Measurements from ENCODE around the gene HSD17B12. TPM values are rescaled to one million over a fixed set of nuclear protein-coding genes. Genes with fewer than 3 reads are reported as not detected.
A peak's percentile ranks its signal among the peaks of the same experiment; 100 is the strongest.

Gene HSD17B12
- total and polyA plus RNA-seq, 12 donors, result 32.9 to 122 (median 79.1) TPM

- 67 to 79% methylated on average over 2 of the region's 2 CpGs for WGBS, 2 donors
- H3K36me3 ChIP-seq, result peaks cover 0 to 6% (median 0%) of the 10 kb centered on the region in 9 donors
- H3K9me3 ChIP-seq, result no peaks in the 10 kb centered on the region
- peak overlapping the region in 6 of 10 donors; percentile 69 to 90 (median 82) for H3K27ac ChIP-seq
- H3K27me3 ChIP-seq, result no peaks in the 10 kb centered on the region
- peaks cover 3 to 92% (median 68%) of the 10 kb centered on the region in 9 donors for H3K4me1 ChIP-seq
- TF ChIP-seq CTCF (IDR thresholded peaks at IDR 0.05), result no peak
- DNase-seq (no peak), ATAC-seq (no peak)
- intact Hi-C loops (cut with DNase I), result loop anchor here in 2 of 10 donors (10.0 kb wide), 2 partner anchors 46 to 146 kb away; no protein-coding TSS in a partner anchor
- H3K4me3 ChIP-seq, result no peak overlapping the region
Measured at GRCh38 chr11:43689167-43689566, 8.6 kb downstream of the HSD17B12 start.

GRCh38 chr11:43690929-43691725 is 10.6 kb downstream of the HSD17B12 start:
- H3K4me3 ChIP-seq, result no peak overlapping the region
- no peak for ATAC-seq
- no peak for DNase-seq
- WGBS, 2 donors, result 88 to 89% methylated on average over 6 of the region's 6 CpGs
- H3K36me3 ChIP-seq, result peaks cover 0 to 4% (median 0%) of the 10 kb centered on the region in 9 donors
- peaks cover 3 to 78% (median 52%) of the 10 kb centered on the region in 9 donors for H3K4me1 ChIP-seq
- intact Hi-C loops (cut with DNase I), result loop anchor here in 1 of 10 donors (10.0 kb wide), 1 partner anchor 116 kb away; no protein-coding TSS in a partner anchor
- H3K27me3 ChIP-seq, result no peaks in the 10 kb centered on the region
- no peaks in the 10 kb centered on the region for H3K9me3 ChIP-seq
- H3K27ac ChIP-seq, result no peak overlapping the region
- TF ChIP-seq CTCF (IDR thresholded peaks at IDR 0.05), result no peak

- Histone ChIP-seq H3K36me3 (peaks cover 0 to 4% (median 0%) of the 10 kb centered on the region in 9 donors), H3K4me3 (no peak overlapping the region), H3K9me3 (no peaks in the 10 kb centered on the region), H3K27ac (no peak overlapping the region), H3K27me3 (no peaks in the 10 kb centered on the region), H3K4me1 (peaks cover 3 to 72% (median 45%) of the 10 kb centered on the region in 9 donors)
- no peak for TF ChIP-seq CTCF (IDR thresholded peaks at IDR 0.05)
- WGBS, 2 donors, result 86 to 93% methylated on average over 1 of the region's 1 CpG
- ATAC-seq (no peak), DNase-seq (no peak)
- intact Hi-C loops (cut with DNase I), result loop anchor here in 1 of 10 donors (10.0 kb wide), 1 partner anchor 117 kb away; no protein-coding TSS in a partner anchor
Measured at GRCh38 chr11:43691806-43692205, 11.3 kb downstream of the HSD17B12 start.

GRCh38 chr11:43693069-43693468 is 12.5 kb downstream of the HSD17B12 start:
- TF ChIP-seq CTCF (IDR thresholded peaks at IDR 0.05), result no peak
- Histone ChIP-seq H3K4me1 (peaks cover 0 to 68% (median 36%) of the 10 kb centered on the region in 9 donors), H3K4me3 (no peak overlapping the region), H3K27ac (no peak overlapping the region), H3K27me3 (no peaks in the 10 kb centered on the region), H3K36me3 (peaks cover 0 to 4% (median 0%) of the 10 kb centered on the region in 9 donors), H3K9me3 (no peaks in the 10 kb centered on the region)
- 53 to 59% methylated on average over 2 of the region's 2 CpGs for WGBS, 2 donors
- intact Hi-C loops (cut with DNase I), result loop anchor here in 1 of 10 donors (10.0 kb wide), 1 partner anchor 118 kb away; no protein-coding TSS in a partner anchor
- ATAC-seq, result no peak
- DNase-seq, result no peak

Measured in heart right ventricle (tissue), 16 donors.